IPS DF 6.9 (cell line): ENCODE measurements around the gene PDE1A.

Experiments used
- DNase-seq: peaks from one replicate; pipeline ENCODE4 v3.0.0-alpha.2; 2013; ENCODE audit warnings: low read depth, low spot score
- H3K27ac ChIP-seq: one replicate; pipeline ENCODE4 v1.5.1; 2013; ENCODE audit warnings: low read length, control low read depth
- H3K27me3 ChIP-seq: 2 replicates; pipeline ENCODE4 v1.6.1; 2013; ENCODE audit warnings: mild to moderate bottlenecking, low read length; ENCODE audit not compliant: control insufficient read depth, insufficient read depth
- H3K36me3 ChIP-seq: 2 replicates; pipeline ENCODE4 v1.6.1; 2013; ENCODE audit warnings: low read length; ENCODE audit not compliant: control insufficient read depth, insufficient read depth
- H3K4me1 ChIP-seq: 2 replicates; pipeline ENCODE4 v1.6.1; 2013; ENCODE audit warnings: low read length; ENCODE audit not compliant: control insufficient read depth, insufficient read depth
- H3K4me3 ChIP-seq: 2 replicates; pipeline ENCODE4 v1.5.1; 2013; ENCODE audit warnings: mild to moderate bottlenecking, low read length
- H3K9me3 ChIP-seq: 2 replicates; pipeline ENCODE4 v1.6.1; 2013; ENCODE audit warnings: low read length, inconsistent platforms; ENCODE audit not compliant: control insufficient read depth, insufficient read depth
- WGBS: extraction: QIAGEN DNeasy Blood & Tissue Kit; methylation state at CpG from one replicate; pipeline ENCODE4 v1.1.7; 2013; ENCODE audit warnings: mixed read lengths, missing lambda C conversion rate; ENCODE audit not compliant: insufficient read length, insufficient coverage; 5-methylcytosine and 5-hydroxymethylcytosine counted together

Gene PDE1A

DNA sequence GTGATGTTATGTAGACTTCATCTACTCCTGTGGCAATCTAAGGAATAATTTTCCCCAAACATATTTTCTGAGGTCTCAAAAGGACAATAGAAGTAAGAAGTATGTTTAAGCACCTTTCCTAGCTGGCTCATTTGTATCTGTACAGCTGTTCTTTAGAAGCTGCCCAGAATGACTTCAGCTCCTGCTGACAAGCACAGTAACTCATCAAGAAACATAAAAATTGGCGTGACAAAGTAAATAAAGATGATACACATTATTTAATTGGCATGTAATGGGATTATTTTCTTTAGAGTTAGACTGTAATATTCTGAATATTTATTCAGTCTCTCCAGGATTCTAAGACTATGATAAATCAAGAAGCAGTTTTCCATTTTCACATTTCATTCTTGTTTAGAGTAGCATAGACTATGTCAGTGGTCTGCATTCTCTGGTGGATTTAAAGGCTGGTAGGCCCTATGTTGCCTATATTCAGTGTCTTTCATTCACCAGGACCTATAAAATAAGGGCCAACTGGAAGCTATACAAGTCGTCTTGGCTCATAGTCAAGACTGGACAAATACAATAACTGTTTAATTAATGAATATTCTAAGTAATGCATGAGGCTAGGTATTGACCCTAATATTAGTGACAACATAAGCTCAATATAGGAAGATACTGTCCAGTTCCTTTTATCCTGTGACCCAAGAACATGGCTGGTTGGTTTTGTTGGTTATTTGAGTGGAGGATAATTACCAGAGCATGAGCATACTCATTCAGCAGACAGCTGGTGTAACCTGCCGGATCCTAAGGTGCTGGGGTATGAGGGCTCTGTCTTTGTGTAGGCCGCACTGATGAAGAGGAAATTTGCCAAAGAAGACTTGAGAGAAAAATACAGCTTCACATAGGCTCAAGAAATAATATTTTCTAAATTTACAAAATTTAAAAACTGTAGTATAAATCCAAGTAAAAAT is 107.0 kb downstream of the PDE1A start:
- Histone ChIP-seq H3K27me3 (no peaks in the 10 kb centered on the region), H3K36me3 (no peaks in the 10 kb centered on the region), H3K4me3 (no peak overlapping the region), H3K27ac (no peak overlapping the region), H3K9me3 (no peaks in the 10 kb centered on the region), H3K4me1 (0 out of 2 replicates have a peak, but pooled peaks cover 2% of the 10 kb centered on the region)
- no CpG with 5 or more reads among the region's 4 CpGs for WGBS
- no peak for DNase-seq

DNA sequence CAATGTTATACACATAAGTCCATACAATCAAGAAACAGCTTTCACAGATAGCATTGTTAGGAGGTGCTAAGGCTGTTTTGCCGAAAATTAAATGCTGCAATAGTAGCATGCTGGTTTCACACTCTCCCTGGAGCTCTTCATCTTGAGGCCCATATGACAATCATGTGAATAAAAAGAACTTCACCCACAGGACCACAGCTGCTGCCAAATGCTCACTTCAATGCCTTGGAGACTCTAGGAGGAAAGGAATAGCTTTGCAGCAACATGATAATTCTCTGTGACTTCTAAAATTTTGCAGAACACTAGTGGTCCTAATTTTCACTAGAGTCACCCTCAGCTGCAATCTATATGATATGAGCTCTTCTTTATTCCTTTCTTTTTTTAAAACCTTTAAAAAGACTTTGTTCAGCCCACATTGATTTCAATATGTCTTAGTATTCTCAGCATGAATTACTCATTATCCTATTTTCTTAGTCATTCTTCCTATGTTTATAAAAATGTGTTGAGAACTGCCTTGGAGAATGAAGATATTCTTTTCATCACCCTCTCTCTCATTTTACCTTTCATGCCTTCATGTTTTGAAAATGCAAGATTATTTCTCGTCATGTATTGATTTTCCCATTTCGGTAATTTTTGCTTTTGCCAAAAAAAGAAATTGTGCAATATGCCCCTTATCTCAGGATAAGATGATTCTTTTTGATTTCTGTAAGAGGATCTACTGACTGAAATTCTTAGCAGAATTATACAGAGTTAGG is 108.2 kb downstream of the PDE1A start:
- Histone ChIP-seq H3K27ac (no peak overlapping the region), H3K9me3 (no peaks in the 10 kb centered on the region), H3K36me3 (no peaks in the 10 kb centered on the region), H3K4me3 (no peak overlapping the region), H3K27me3 (no peaks in the 10 kb centered on the region), H3K4me1 (0 out of 2 replicates have a peak, but pooled peaks cover 2% of the 10 kb centered on the region)
- DNase-seq = no peak
- WGBS = no CpG with 5 or more reads among the region's 3 CpGs

DNA sequence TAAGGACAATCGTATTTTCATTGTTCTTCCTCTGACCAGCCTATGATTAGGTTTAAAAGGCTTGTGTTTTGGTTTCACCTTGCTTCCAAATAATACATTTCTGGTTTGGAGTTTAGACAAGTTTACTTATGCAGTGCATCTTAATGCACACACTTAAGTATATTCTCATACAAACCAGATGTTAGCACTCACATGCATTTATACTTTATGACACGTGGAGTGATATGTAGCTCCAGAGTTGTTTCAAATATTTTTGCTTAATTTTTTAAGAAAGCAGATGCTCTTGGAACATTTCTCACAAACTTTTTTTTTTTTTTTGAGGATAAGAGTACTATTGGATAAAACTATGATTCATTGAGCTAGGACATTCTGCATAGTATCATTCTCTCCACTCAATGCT is 109.9 kb downstream of the PDE1A start:
- Histone ChIP-seq H3K27ac (no peak overlapping the region), H3K4me3 (no peak overlapping the region), H3K9me3 (no peaks in the 10 kb centered on the region), H3K27me3 (no peaks in the 10 kb centered on the region), H3K4me1 (0 out of 2 replicates have a peak, but pooled peaks cover 2% of the 10 kb centered on the region), H3K36me3 (no peaks in the 10 kb centered on the region)
- DNase-seq = no peak
- no CpG with 5 or more reads among the region's 2 CpGs for WGBS

DNA sequence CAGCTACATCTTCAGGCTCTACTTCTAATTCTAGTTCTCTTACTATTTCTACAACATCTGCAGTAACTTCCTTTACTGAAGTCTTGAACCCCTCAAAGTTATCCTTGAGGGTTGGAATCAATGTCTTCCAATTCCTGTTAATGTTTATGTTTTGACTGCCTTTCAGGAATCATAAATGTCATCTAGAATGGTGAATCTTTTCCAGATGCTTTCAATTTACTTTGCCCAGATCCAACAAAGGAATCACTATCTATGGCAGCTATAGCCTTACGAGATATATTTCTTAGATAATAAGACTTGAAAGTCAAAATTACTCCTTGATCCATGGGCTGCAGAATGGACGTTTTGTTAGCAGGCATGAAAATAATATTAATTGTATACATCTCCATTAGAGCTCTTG is 123.9 kb downstream of the PDE1A start:
- H3K27me3 ChIP-seq = no peaks in the 10 kb centered on the region
- H3K4me1 ChIP-seq = no peaks in the 10 kb centered on the region
- WGBS = no CpG with 5 or more reads among the region's 2 CpGs

DNA sequence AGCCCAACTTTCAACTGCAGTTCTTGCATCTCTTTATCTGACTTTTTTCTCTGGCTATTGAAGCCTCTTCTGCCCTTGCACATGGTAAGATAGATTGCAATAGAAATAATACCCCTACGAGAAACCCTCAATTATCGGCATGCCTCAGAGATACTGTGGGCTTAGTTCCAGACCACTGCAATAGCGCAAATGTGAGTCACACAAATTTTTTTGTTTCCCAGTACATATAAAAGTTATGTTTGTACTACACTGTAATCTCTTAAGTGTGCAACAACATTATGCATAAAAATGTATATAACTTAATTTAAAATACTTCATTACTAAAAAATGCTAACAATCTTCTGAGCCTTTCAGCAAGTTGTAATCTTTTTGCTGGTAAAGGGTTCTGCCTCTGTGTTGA is 124.7 kb downstream of the PDE1A start:
- DNase-seq = no peak
- Histone ChIP-seq H3K4me3 (no peak overlapping the region), H3K4me1 (no peaks in the 10 kb centered on the region), H3K36me3 (no peaks in the 10 kb centered on the region), H3K9me3 (no peaks in the 10 kb centered on the region), H3K27ac (no peak overlapping the region), H3K27me3 (no peaks in the 10 kb centered on the region)
- whole genome bisulfite sequencing = no CpG with 5 or more reads among the region's 3 CpGs

More for the DNA sequence above, 123.9 kb downstream of the PDE1A start:
- Histone ChIP-seq H3K36me3 (no peaks in the 10 kb centered on the region), H3K9me3 (no peaks in the 10 kb centered on the region), H3K4me3 (no peak overlapping the region), H3K27ac (no peak overlapping the region)
- DNase-seq = no peak

DNA sequence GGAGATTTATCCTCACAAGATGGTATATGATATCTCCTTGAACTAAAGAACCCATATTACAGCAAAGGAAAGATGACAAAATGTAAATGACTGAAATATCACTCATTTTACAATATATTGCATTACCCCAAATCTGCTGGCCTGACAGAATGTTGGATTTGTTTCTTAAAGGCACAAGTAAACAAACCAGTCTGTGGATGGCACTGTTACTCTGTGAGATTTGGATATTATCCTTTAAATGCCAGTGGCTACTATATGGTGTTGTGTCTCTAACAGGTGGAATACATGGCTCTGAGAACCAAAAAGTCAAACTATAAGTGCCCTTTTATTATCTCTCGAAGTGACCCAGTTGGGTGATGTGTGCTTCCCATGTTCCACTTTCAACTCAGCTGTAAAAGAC is 125.7 kb downstream of the PDE1A start:
- no CpG with 5 or more reads among the region's 1 CpG for WGBS
- Histone ChIP-seq H3K27ac (no peak overlapping the region), H3K4me1 (no peaks in the 10 kb centered on the region), H3K4me3 (no peak overlapping the region), H3K9me3 (no peaks in the 10 kb centered on the region), H3K27me3 (no peaks in the 10 kb centered on the region), H3K36me3 (no peaks in the 10 kb centered on the region)
- no peak for DNase-seq

DNA sequence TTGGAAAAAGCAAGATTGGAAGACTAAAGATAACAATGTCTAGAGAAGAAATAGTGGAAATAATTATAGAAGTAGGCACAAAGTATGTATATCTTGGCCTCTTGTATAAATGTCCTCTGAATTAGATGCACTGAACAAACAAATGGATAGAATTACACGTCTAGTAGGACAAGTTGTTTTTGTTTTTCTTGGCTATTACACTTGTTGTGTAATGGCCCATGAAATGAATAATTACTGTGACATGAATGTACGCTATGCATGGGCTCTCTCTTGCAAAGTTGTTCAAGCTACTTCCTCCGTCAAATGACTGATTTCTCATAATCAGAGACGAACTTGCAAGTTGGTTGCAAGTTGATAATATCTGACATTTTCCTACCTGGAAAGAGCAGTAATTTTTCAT is 126.2 kb downstream of the PDE1A start:
- no peaks in the 10 kb centered on the region for H3K4me1 ChIP-seq
- no peak for DNase-seq
- H3K4me3 ChIP-seq = no peak overlapping the region
- H3K36me3 ChIP-seq = no peaks in the 10 kb centered on the region
- H3K9me3 ChIP-seq = no peaks in the 10 kb centered on the region
- no peak overlapping the region for H3K27ac ChIP-seq
- no CpG with 5 or more reads among the region's 4 CpGs for WGBS
- H3K27me3 ChIP-seq = no peaks in the 10 kb centered on the region

DNA sequence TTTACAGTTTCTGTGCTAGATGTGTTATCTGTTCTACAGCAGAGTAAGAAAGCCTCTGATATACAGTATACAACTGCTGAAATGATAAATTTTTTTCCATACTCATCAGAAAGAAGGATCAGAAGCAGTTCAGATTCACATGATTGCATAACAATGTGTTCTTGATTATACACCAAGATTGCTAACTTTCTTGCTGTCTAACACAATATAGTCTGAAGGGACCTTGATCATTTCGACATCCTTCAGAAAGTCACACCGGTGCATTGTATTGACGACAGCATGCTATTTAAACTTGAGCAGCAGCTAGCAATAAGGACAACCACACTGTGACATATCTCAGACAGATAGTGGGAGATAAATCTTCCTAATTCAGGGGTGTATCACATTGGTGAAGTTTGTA is 127.2 kb downstream of the PDE1A start:
- Histone ChIP-seq H3K27ac (no peak overlapping the region), H3K27me3 (no peaks in the 10 kb centered on the region), H3K4me1 (no peaks in the 10 kb centered on the region), H3K4me3 (no peak overlapping the region), H3K9me3 (no peaks in the 10 kb centered on the region), H3K36me3 (no peaks in the 10 kb centered on the region)
- no peak for DNase-seq
- no CpG with 5 or more reads among the region's 3 CpGs for WGBS

DNA sequence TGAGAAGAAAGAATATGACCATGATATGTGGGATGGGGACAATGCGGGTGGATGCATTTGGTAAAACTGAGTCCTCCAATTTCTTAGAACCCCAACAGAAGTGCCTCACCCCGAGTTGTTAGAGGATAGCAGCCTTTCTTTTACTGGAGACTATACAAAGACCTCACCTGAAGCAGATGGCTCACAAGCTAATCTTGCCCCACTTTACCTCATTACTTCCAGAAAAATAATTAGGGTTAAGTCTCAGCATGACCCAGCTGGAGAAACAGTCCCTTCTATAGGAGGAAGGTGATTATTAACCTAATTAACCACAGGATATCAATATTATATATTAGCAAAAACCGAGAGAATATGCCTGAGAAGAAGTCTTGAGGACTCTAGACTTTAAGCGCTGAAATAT is 128.4 kb downstream of the PDE1A start:
- no peaks in the 10 kb centered on the region for H3K36me3 ChIP-seq
- no peaks in the 10 kb centered on the region for H3K9me3 ChIP-seq
- no peak for DNase-seq
- WGBS = no CpG with 5 or more reads among the region's 4 CpGs
- no peaks in the 10 kb centered on the region for H3K27me3 ChIP-seq
- no peak overlapping the region for H3K4me3 ChIP-seq
- no peak overlapping the region for H3K27ac ChIP-seq
- no peaks in the 10 kb centered on the region for H3K4me1 ChIP-seq

DNA sequence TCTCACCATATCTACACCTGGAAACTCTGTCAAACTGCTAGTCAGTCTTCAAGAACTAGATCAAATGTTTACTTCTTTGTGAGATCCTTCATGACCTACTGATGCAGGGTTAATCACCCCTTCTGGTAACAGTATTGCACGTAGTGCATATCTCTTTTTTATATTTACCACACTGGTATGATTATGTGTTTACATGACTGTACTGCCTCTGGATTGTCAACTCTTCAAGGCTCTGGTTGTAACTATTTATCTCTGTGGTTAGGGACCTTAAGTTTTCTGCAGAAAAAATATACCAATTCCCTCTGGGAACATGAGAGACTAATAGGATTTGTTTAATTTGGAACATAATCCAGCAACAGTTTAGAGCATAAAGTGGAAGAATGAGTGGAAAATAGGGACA is 135.5 kb downstream of the PDE1A start:
- no peaks in the 10 kb centered on the region for H3K27me3 ChIP-seq
- no peak overlapping the region for H3K4me3 ChIP-seq
- no peaks in the 10 kb centered on the region for H3K9me3 ChIP-seq
- no peaks in the 10 kb centered on the region; the same call in 1 of the 2 replicates for H3K4me1 ChIP-seq
- no peak for DNase-seq
- WGBS = no CpG with 5 or more reads among the region's 1 CpG
- H3K36me3 ChIP-seq = no peaks in the 10 kb centered on the region
- no peak overlapping the region for H3K27ac ChIP-seq
